ENCODE data around the gene ACSF2.
"Not testable (repeated sequence)": the region's sequence is repeated elsewhere in the genome, so short reads cannot be mapped to it uniquely, and the experiment has no call there.

ACSF2 gene

GRCh38 chr17:50414808-50415207, 11.2 kb upstream of the ACSF2 start:
- H3K27me3 ChIP-seq (ENCODE audit: control insufficient read depth, insufficient read depth, low read length) = peaks cover 2% of the 10 kb centered on the region
- H3K36me3 ChIP-seq (ENCODE audit: control insufficient read depth, insufficient read depth, low read length) = no peaks in the 10 kb centered on the region
- H3K4me1 ChIP-seq (ENCODE audit: control insufficient read depth, insufficient read depth, low read length) = no peaks in the 10 kb centered on the region
- H3K4me3 ChIP-seq (ENCODE audit: low read depth, low read length) = no peak overlapping the region
- no peak overlapping the region for H3K9ac ChIP-seq (ENCODE audit: low read depth, low read length)
- no peaks in the 10 kb centered on the region for H3K9me3 ChIP-seq (ENCODE audit: control insufficient read depth, insufficient read depth, low read length)

- not testable (repeated sequence) for H3K4me1 ChIP-seq (ENCODE audit: control insufficient read depth, insufficient read depth, low read length); H3K4me3 ChIP-seq (ENCODE audit: low read depth, low read length); H3K36me3 ChIP-seq (ENCODE audit: control insufficient read depth, insufficient read depth, low read length); H3K9me3 ChIP-seq (ENCODE audit: control insufficient read depth, insufficient read depth, low read length); H3K27me3 ChIP-seq (ENCODE audit: control insufficient read depth, insufficient read depth, low read length); H3K9ac ChIP-seq (ENCODE audit: low read depth, low read length)
These were observed 6.4 kb upstream of the ACSF2 start for GRCh38 chr17:50419577-50419976.

- H3K9ac ChIP-seq (ENCODE audit: low read depth, low read length) = no peak overlapping the region
- H3K4me3 ChIP-seq (ENCODE audit: low read depth, low read length) = no peak overlapping the region
- H3K4me1 ChIP-seq (ENCODE audit: control insufficient read depth, insufficient read depth, low read length) = no peaks in the 10 kb centered on the region
- H3K36me3 ChIP-seq (ENCODE audit: control insufficient read depth, insufficient read depth, low read length) = no peaks in the 10 kb centered on the region
- H3K27me3 ChIP-seq (ENCODE audit: control insufficient read depth, insufficient read depth, low read length) = peaks cover 11% of the 10 kb centered on the region
- no peaks in the 10 kb centered on the region for H3K9me3 ChIP-seq (ENCODE audit: control insufficient read depth, insufficient read depth, low read length)
These were observed 5.5 kb upstream of the ACSF2 start for GRCh38 chr17:50420419-50421112.

- no peaks in the 10 kb centered on the region for H3K36me3 ChIP-seq (ENCODE audit: control insufficient read depth, insufficient read depth, low read length)
- H3K4me3 ChIP-seq (ENCODE audit: low read depth, low read length) = no peak overlapping the region
- no peak overlapping the region for H3K9ac ChIP-seq (ENCODE audit: low read depth, low read length)
- peaks cover 11% of the 10 kb centered on the region for H3K27me3 ChIP-seq (ENCODE audit: control insufficient read depth, insufficient read depth, low read length)
- no peaks in the 10 kb centered on the region for H3K9me3 ChIP-seq (ENCODE audit: control insufficient read depth, insufficient read depth, low read length)
- no peaks in the 10 kb centered on the region for H3K4me1 ChIP-seq (ENCODE audit: control insufficient read depth, insufficient read depth, low read length)
These were observed 4.5 kb upstream of the ACSF2 start for GRCh38 chr17:50421308-50422051.

GRCh38 chr17:50422738-50423137, 3.3 kb upstream of the ACSF2 start:
- Histone ChIP-seq H3K27me3 (ENCODE audit: control insufficient read depth, insufficient read depth, low read length) (peaks cover 11% of the 10 kb centered on the region), H3K9ac (ENCODE audit: low read depth, low read length) (no peak overlapping the region), H3K9me3 (ENCODE audit: control insufficient read depth, insufficient read depth, low read length) (no peaks in the 10 kb centered on the region), H3K36me3 (ENCODE audit: control insufficient read depth, insufficient read depth, low read length) (no peaks in the 10 kb centered on the region), H3K4me1 (ENCODE audit: control insufficient read depth, insufficient read depth, low read length) (peaks cover 5% of the 10 kb centered on the region), H3K4me3 (ENCODE audit: low read depth, low read length) (no peak overlapping the region)

GRCh38 chr17:50423553-50424159, 2.4 kb upstream of the ACSF2 start:
- Histone ChIP-seq H3K4me3 (ENCODE audit: low read depth, low read length) (no peak overlapping the region), H3K9ac (ENCODE audit: low read depth, low read length) (no peak overlapping the region), H3K36me3 (ENCODE audit: control insufficient read depth, insufficient read depth, low read length) (no peaks in the 10 kb centered on the region), H3K9me3 (ENCODE audit: control insufficient read depth, insufficient read depth, low read length) (no peaks in the 10 kb centered on the region), H3K27me3 (ENCODE audit: control insufficient read depth, insufficient read depth, low read length) (peaks cover 11% of the 10 kb centered on the region), H3K4me1 (ENCODE audit: control insufficient read depth, insufficient read depth, low read length) (peaks cover 5% of the 10 kb centered on the region)

GRCh38 chr17:50424246-50424995, 1.6 kb upstream of the ACSF2 start:
- Histone ChIP-seq H3K36me3 (ENCODE audit: control insufficient read depth, insufficient read depth, low read length) (no peaks in the 10 kb centered on the region), H3K4me1 (ENCODE audit: control insufficient read depth, insufficient read depth, low read length) (peaks cover 5% of the 10 kb centered on the region), H3K4me3 (ENCODE audit: low read depth, low read length) (no peak overlapping the region), H3K27me3 (ENCODE audit: control insufficient read depth, insufficient read depth, low read length) (peaks cover 11% of the 10 kb centered on the region), H3K9ac (ENCODE audit: low read depth, low read length) (no peak overlapping the region), H3K9me3 (ENCODE audit: control insufficient read depth, insufficient read depth, low read length) (no peaks in the 10 kb centered on the region)

- H3K4me1 ChIP-seq (ENCODE audit: control insufficient read depth, insufficient read depth, low read length) = peaks cover 5% of the 10 kb centered on the region
- H3K36me3 ChIP-seq (ENCODE audit: control insufficient read depth, insufficient read depth, low read length) = no peaks in the 10 kb centered on the region
- H3K9me3 ChIP-seq (ENCODE audit: control insufficient read depth, insufficient read depth, low read length) = no peaks in the 10 kb centered on the region
- H3K27me3 ChIP-seq (ENCODE audit: control insufficient read depth, insufficient read depth, low read length) = peaks cover 11% of the 10 kb centered on the region
- no peak overlapping the region for H3K9ac ChIP-seq (ENCODE audit: low read depth, low read length)
- H3K4me3 ChIP-seq (ENCODE audit: low read depth, low read length) = peak overlapping the region; percentile 58
These were observed 879 bp upstream of the ACSF2 start for GRCh38 chr17:50424996-50425681.

- H3K9me3 ChIP-seq (ENCODE audit: control insufficient read depth, insufficient read depth, low read length) = no peaks in the 10 kb centered on the region
- H3K36me3 ChIP-seq (ENCODE audit: control insufficient read depth, insufficient read depth, low read length) = no peaks in the 10 kb centered on the region
- H3K27me3 ChIP-seq (ENCODE audit: control insufficient read depth, insufficient read depth, low read length) = peaks cover 11% of the 10 kb centered on the region
- peaks cover 8% of the 10 kb centered on the region for H3K4me1 ChIP-seq (ENCODE audit: control insufficient read depth, insufficient read depth, low read length)
- peak overlapping the region; percentile 72 for H3K4me3 ChIP-seq (ENCODE audit: low read depth, low read length)
- H3K9ac ChIP-seq (ENCODE audit: low read depth, low read length) = peak overlapping the region; percentile 57
These were observed 409 bp downstream of the ACSF2 start for GRCh38 chr17:50426472-50426782.

- Histone ChIP-seq H3K9me3 (ENCODE audit: control insufficient read depth, insufficient read depth, low read length) (no peaks in the 10 kb centered on the region), H3K4me3 (ENCODE audit: low read depth, low read length) (peak overlapping the region; percentile 72), H3K9ac (ENCODE audit: low read depth, low read length) (peak overlapping the region; percentile 57), H3K36me3 (ENCODE audit: control insufficient read depth, insufficient read depth, low read length) (no peaks in the 10 kb centered on the region), H3K4me1 (ENCODE audit: control insufficient read depth, insufficient read depth, low read length) (peaks cover 8% of the 10 kb centered on the region), H3K27me3 (ENCODE audit: control insufficient read depth, insufficient read depth, low read length) (peaks cover 11% of the 10 kb centered on the region)
These were observed 1.1 kb downstream of the ACSF2 start for GRCh38 chr17:50426814-50427787.
